HCT116 (cell line): Measurements from ENCODE around the gene KCNJ1.

ENCODE experiments used
- CTCF ChIP-seq, 3 experiments: fragments of 200-600 bp in 1 of 3; sonication (generic) in 1 of 3; IDR thresholded peaks in 2 of 3; conservative IDR thresholded peaks in 1 of 3; 2 replicates each; pipeline ENCODE4 v1.5.1; 2012 to 2017; ENCODE audit warnings: low read depth in 2 of 3, low read length in 2 of 3, antibody characterized with exemption in 1 of 3, borderline replicate concordance in 1 of 3, control low read depth in 1 of 3, mild to moderate bottlenecking in 1 of 3, mixed read lengths in 1 of 3, mixed run types in 1 of 3, moderate library complexity in 1 of 3; ENCODE audit not compliant: insufficient read depth in 1 of 3
- EGR1 ChIP-seq: IDR thresholded peaks from 2 replicates; pipeline ENCODE4 v1.6.1; 2012; ENCODE audit warnings: low read depth
- ELF1 ChIP-seq: IDR thresholded peaks from 2 replicates; pipeline ENCODE4 v1.6.1; 2012; ENCODE audit warnings: low read depth, borderline replicate concordance
- EZH2 ChIP-seq: fragments of 200-600 bp; sonication (generic); IDR thresholded peaks from 2 replicates; pipeline ENCODE4 v1.6.1; 2017; ENCODE audit warnings: antibody characterized with exemption, mixed run types
- POLR2A ChIP-seq: IDR thresholded peaks from 2 replicates; pipeline ENCODE4 v1.7.0; 2011; ENCODE audit warnings: borderline replicate concordance; ENCODE audit not compliant: insufficient read depth, insufficient read length; ENCODE audit errors: extremely low read depth
- POLR2AphosphoS5 ChIP-seq: IDR thresholded peaks from 2 replicates; pipeline ENCODE4 v1.6.1; 2011; ENCODE audit warnings: mild to moderate bottlenecking, low read depth, low read length, moderate library complexity
- RAD21 ChIP-seq: IDR thresholded peaks from 2 replicates; pipeline ENCODE4 v1.6.1; 2012; ENCODE audit warnings: low read depth, mild to moderate bottlenecking
- REST ChIP-seq: IDR thresholded peaks from 2 replicates; pipeline ENCODE4 v1.6.1; 2012; ENCODE audit warnings: low read depth
- SIN3A ChIP-seq: IDR thresholded peaks from 2 replicates; pipeline ENCODE4 v1.6.1; 2012; ENCODE audit warnings: low read depth
- SP1 ChIP-seq: IDR thresholded peaks from 2 replicates; pipeline ENCODE4 v1.6.1; 2012; ENCODE audit warnings: low read depth
- SRF ChIP-seq: IDR thresholded peaks from 2 replicates; pipeline ENCODE4 v1.6.1; 2012; ENCODE audit warnings: low read depth
- ZBTB33 ChIP-seq: IDR thresholded peaks from 2 replicates; pipeline ENCODE4 v1.6.1; 2011; ENCODE audit warnings: mild to moderate bottlenecking, low read length, moderate library complexity; ENCODE audit not compliant: insufficient replicate concordance; ENCODE audit errors: extremely low read depth
- ZNF274 ChIP-seq: fragments of 200-500 bp; sonication (Bioruptor generic); IDR thresholded peaks from 2 replicates; pipeline ENCODE4 v1.6.1; 2014; ENCODE audit warnings: mild to moderate bottlenecking, low read depth, low read length, inconsistent platforms

GRCh38 chr11:128853559-128853958 lies 13.5 kb downstream of the KCNJ1 start:
- TF ChIP-seq CTCF (IDR thresholded peaks at IDR 0.05 in 2 of 3, conservative IDR thresholded peaks at IDR 0.05 in 1 of 3; ENCODE audit: borderline replicate concordance in 1 of 3, insufficient read depth in 1 of 3, low read depth in 2 of 3, low read length in 2 of 3) (no peak), POLR2A (no peak), SRF (no peak), SP1 (no peak), EZH2 (no peak), ZBTB33 (no peak), REST (no peak), POLR2AphosphoS5 (no peak), ZNF274 (no peak), ELF1 (no peak), EGR1 (no peak), SIN3A (no peak), RAD21 (no peak)
